HepG2 (cell line): ENCODE results near the gene NOX4.
"Not testable (repeated sequence)": the region's sequence is repeated elsewhere in the genome, so short reads cannot be mapped to it uniquely, and the experiment has no call there.

Source experiments
- CEBPZ ChIP-seq: IDR thresholded peaks from 2 replicates; pipeline ENCODE4 v1.6.1; 2012; ENCODE audit warnings: low read length, improper control_type of control experiment
- CTCF ChIP-seq: sonication (generic); formaldehyde crosslinking; IDR thresholded peaks from 2 replicates; pipeline ENCODE4 v1.5.0; 2020; ENCODE audit warnings: mild to moderate bottlenecking, missing genetic modification reagents, moderate library complexity
- HINFP ChIP-seq: sonication (generic); formaldehyde crosslinking; IDR thresholded peaks from 2 replicates; pipeline ENCODE4 v1.4.0; 2020; ENCODE audit warnings: low read depth, mild to moderate bottlenecking, missing genetic modification reagents
- MAX ChIP-seq: IDR thresholded peaks from 2 replicates; pipeline ENCODE4 v1.6.1; 2012; ENCODE audit warnings: inconsistent platforms
- NPAS2 ChIP-seq: sonication (generic); formaldehyde crosslinking; IDR thresholded peaks from 2 replicates; pipeline ENCODE4 v1.8.0; 2022; ENCODE audit warnings: mild to moderate bottlenecking, missing genetic modification reagents, borderline replicate concordance
- NR2C2 ChIP-seq: sonication (generic); formaldehyde crosslinking; IDR thresholded peaks from 2 replicates; pipeline ENCODE4 v1.4.0; 2020; ENCODE audit warnings: missing genetic modification reagents, mild to moderate bottlenecking, moderate library complexity, borderline replicate concordance
- RAD21 ChIP-seq: fragments of 450-650 bp; formaldehyde crosslinking; IDR thresholded peaks from 2 replicates; pipeline ENCODE4 v1.5.0; 2020; ENCODE audit warnings: mild to moderate bottlenecking
- YY1 ChIP-seq: IDR thresholded peaks from 2 replicates; pipeline ENCODE4 v1.6.1; 2011; ENCODE audit warnings: low read length, low read depth, moderate library complexity, mild to moderate bottlenecking; ENCODE audit not compliant: insufficient read depth, insufficient replicate concordance
- ZBTB21 ChIP-seq: sonication (generic); formaldehyde crosslinking; IDR thresholded peaks from 2 replicates; pipeline ENCODE4 v1.4.0; 2020; ENCODE audit warnings: missing genetic modification reagents
- TF ChIP-seq, protein P1 (sequence below): sonication (generic); formaldehyde crosslinking; IDR thresholded peaks from 2 replicates; pipeline ENCODE4 v1.4.0; 2020; ENCODE audit warnings: missing genetic modification reagents, borderline replicate concordance
- TF ChIP-seq, protein P2 (sequence below): IDR thresholded peaks from 2 replicates; pipeline ENCODE4 v1.4.0; 2020; ENCODE audit warnings: mild to moderate bottlenecking, missing genetic modification reagents

DNA sequence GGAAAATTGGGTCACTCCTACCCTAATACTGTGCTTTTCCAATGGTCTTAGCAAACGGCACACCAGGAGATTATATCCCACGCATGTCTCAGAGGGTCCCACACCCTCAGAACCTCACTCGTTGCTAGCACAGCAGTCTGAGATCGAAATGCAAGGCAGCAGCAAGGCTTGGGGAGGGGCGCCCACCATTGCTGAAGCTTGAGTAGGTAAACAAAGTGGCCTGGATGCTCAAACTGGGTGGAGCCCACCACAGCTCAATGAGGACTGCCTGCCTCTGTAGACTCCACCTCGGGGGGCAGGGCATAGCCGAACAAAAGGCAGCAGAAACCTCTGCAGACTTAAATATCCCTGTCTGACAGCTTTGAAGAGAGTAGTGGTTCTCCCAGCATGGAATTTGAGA lies 64.7 kb downstream of the NOX4 start:
- not testable (repeated sequence) for TF ChIP-seq ZBTB21 (CRISPR knock-in tag); CTCF (CRISPR knock-in tag); MAX; RAD21 (CRISPR knock-in tag); NR2C2 (CRISPR knock-in tag); YY1; HINFP; CEBPZ; NPAS2 (CRISPR knock-in tag)
- TF ChIP-seq, protein P1, sequence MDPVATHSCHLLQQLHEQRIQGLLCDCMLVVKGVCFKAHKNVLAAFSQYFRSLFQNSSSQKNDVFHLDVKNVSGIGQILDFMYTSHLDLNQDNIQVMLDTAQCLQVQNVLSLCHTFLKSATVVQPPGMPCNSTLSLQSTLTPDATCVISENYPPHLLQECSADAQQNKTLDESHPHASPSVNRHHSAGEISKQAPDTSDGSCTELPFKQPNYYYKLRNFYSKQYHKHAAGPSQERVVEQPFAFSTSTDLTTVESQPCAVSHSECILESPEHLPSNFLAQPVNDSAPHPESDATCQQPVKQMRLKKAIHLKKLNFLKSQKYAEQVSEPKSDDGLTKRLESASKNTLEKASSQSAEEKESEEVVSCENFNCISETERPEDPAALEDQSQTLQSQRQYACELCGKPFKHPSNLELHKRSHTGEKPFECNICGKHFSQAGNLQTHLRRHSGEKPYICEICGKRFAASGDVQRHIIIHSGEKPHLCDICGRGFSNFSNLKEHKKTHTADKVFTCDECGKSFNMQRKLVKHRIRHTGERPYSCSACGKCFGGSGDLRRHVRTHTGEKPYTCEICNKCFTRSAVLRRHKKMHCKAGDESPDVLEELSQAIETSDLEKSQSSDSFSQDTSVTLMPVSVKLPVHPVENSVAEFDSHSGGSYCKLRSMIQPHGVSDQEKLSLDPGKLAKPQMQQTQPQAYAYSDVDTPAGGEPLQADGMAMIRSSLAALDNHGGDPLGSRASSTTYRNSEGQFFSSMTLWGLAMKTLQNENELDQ (CRISPR knock-in tag), result not testable (repeated sequence)
- TF ChIP-seq, protein P2, sequence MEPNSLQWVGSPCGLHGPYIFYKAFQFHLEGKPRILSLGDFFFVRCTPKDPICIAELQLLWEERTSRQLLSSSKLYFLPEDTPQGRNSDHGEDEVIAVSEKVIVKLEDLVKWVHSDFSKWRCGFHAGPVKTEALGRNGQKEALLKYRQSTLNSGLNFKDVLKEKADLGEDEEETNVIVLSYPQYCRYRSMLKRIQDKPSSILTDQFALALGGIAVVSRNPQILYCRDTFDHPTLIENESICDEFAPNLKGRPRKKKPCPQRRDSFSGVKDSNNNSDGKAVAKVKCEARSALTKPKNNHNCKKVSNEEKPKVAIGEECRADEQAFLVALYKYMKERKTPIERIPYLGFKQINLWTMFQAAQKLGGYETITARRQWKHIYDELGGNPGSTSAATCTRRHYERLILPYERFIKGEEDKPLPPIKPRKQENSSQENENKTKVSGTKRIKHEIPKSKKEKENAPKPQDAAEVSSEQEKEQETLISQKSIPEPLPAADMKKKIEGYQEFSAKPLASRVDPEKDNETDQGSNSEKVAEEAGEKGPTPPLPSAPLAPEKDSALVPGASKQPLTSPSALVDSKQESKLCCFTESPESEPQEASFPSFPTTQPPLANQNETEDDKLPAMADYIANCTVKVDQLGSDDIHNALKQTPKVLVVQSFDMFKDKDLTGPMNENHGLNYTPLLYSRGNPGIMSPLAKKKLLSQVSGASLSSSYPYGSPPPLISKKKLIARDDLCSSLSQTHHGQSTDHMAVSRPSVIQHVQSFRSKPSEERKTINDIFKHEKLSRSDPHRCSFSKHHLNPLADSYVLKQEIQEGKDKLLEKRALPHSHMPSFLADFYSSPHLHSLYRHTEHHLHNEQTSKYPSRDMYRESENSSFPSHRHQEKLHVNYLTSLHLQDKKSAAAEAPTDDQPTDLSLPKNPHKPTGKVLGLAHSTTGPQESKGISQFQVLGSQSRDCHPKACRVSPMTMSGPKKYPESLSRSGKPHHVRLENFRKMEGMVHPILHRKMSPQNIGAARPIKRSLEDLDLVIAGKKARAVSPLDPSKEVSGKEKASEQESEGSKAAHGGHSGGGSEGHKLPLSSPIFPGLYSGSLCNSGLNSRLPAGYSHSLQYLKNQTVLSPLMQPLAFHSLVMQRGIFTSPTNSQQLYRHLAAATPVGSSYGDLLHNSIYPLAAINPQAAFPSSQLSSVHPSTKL, result not testable (repeated sequence)
